ENCODE measurements around the gene PRELID2. TPM values are rescaled to one million over a fixed set of nuclear protein-coding genes. Genes with fewer than 3 reads are reported as not detected.

Gene PRELID2
- total and polyA plus RNA-seq, 2 donors from 2014 or later = 3.8 to 12.1 TPM

GRCh38 chr5:145853781-145854376 lies 18.7 kb upstream of the PRELID2 start:
- Histone ChIP-seq H3K4me3 (ENCODE audit: low read length in 3 of 3) (no peak overlapping the region), H3K27ac (ENCODE audit: low read depth in 2 of 2, low read length in 2 of 2) (no peak overlapping the region), H3K36me3 (ENCODE audit: control insufficient read depth in 2 of 3, insufficient read depth in 3 of 3, low read length in 3 of 3) (no peaks in the 10 kb centered on the region), H3K27me3 (ENCODE audit: control insufficient read depth, insufficient read depth, low read length) (no peaks in the 10 kb centered on the region), H3K9me3 (ENCODE audit: control insufficient read depth in 2 of 3, insufficient read depth in 1 of 3, low read length in 3 of 3) (no peaks in the 10 kb centered on the region), H3K4me1 (ENCODE audit: control insufficient read depth in 2 of 3, insufficient read depth in 2 of 3, low read depth in 1 of 3, low read length in 3 of 3) (peaks cover 0 to 3% (median 0%) of the 10 kb centered on the region in 3 donors), H3K9ac (ENCODE audit: low read length in 3 of 3) (no peak overlapping the region)
- DNase-seq (no peak), FAIRE-seq (no peak)
- TF ChIP-seq, protein P1, sequence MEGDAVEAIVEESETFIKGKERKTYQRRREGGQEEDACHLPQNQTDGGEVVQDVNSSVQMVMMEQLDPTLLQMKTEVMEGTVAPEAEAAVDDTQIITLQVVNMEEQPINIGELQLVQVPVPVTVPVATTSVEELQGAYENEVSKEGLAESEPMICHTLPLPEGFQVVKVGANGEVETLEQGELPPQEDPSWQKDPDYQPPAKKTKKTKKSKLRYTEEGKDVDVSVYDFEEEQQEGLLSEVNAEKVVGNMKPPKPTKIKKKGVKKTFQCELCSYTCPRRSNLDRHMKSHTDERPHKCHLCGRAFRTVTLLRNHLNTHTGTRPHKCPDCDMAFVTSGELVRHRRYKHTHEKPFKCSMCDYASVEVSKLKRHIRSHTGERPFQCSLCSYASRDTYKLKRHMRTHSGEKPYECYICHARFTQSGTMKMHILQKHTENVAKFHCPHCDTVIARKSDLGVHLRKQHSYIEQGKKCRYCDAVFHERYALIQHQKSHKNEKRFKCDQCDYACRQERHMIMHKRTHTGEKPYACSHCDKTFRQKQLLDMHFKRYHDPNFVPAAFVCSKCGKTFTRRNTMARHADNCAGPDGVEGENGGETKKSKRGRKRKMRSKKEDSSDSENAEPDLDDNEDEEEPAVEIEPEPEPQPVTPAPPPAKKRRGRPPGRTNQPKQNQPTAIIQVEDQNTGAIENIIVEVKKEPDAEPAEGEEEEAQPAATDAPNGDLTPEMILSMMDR (IDR thresholded peaks at IDR 0.05; ENCODE audit: borderline replicate concordance, extremely low read depth, insufficient read depth) = no peak
- intact Hi-C loops (cut with DNase I) = no loop called here

DNA sequence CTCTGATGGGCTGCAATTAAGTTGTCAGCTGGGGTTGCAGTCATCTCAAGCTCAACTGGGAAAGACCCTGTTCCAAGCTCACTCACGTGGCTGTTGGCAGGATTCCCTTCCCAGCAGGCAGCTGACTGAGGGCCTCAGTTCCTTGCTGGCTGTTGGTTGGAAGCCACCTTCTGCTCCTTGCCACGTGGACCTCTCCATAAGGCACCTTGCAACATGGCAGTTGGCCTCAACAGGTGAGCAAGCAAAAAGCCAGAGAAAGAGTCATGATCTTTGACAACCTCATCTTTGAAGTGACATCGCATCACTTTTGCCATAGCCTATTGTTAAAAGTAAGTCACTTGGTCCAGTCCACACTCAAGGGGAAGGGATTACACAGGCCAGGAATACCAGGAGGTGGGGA lies 17.8 kb upstream of the PRELID2 start:
- no peaks in the 10 kb centered on the region for H3K36me3 ChIP-seq (ENCODE audit: control insufficient read depth in 2 of 3, insufficient read depth in 3 of 3, low read length in 3 of 3)
- no peaks in the 10 kb centered on the region for H3K27me3 ChIP-seq (ENCODE audit: control insufficient read depth, insufficient read depth, low read length)
- TF ChIP-seq, protein P1 (IDR thresholded peaks at IDR 0.05; ENCODE audit: borderline replicate concordance, extremely low read depth, insufficient read depth) = no peak
- intact Hi-C loops (cut with DNase I) = no loop called here
- H3K4me1 ChIP-seq (ENCODE audit: control insufficient read depth in 2 of 3, insufficient read depth in 2 of 3, low read depth in 1 of 3, low read length in 3 of 3) = peaks cover 0 to 3% (median 0%) of the 10 kb centered on the region in 3 donors
- FAIRE-seq (no peak), DNase-seq (peak in 1 of 5 donors; percentile 23)
- no peak overlapping the region for H3K9ac ChIP-seq (ENCODE audit: low read length in 3 of 3)
- H3K27ac ChIP-seq (ENCODE audit: low read depth in 2 of 2, low read length in 2 of 2) = no peak overlapping the region
- H3K4me3 ChIP-seq (ENCODE audit: low read length in 3 of 3) = no peak overlapping the region
- no peaks in the 10 kb centered on the region for H3K9me3 ChIP-seq (ENCODE audit: control insufficient read depth in 2 of 3, insufficient read depth in 1 of 3, low read length in 3 of 3)

DNA sequence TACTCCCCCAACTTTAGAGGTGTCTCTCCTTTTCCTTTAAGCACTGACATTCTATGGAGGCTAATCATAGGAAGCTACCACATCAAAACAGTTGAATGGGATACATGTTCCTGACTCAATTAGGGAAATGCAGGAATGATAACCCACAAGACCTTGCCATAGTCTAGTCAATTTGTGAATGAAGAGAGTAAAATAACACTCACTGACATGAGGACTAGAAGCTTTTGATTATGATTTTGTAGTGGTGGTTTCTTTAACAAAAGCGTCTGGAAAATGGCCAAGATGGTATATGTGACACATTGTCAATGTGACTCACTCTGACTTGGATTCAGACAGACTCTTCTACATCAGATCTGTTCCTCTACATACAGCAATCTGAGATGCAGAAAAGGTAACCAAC lies 13.7 kb upstream of the PRELID2 start:
- TF ChIP-seq, protein P1 (IDR thresholded peaks at IDR 0.05; ENCODE audit: borderline replicate concordance, extremely low read depth, insufficient read depth) = no peak
- DNase-seq (no peak), FAIRE-seq (no peak)
- no peak overlapping the region for H3K4me3 ChIP-seq (ENCODE audit: low read length in 3 of 3)
- no peaks in the 10 kb centered on the region for H3K9me3 ChIP-seq (ENCODE audit: control insufficient read depth in 2 of 3, insufficient read depth in 1 of 3, low read length in 3 of 3)
- no peaks in the 10 kb centered on the region for H3K27me3 ChIP-seq (ENCODE audit: control insufficient read depth, insufficient read depth, low read length)
- no peak overlapping the region for H3K9ac ChIP-seq (ENCODE audit: low read length in 3 of 3)
- no peaks in the 10 kb centered on the region for H3K4me1 ChIP-seq (ENCODE audit: control insufficient read depth in 2 of 3, insufficient read depth in 2 of 3, low read depth in 1 of 3, low read length in 3 of 3)
- intact Hi-C loops (cut with DNase I) = no loop called here
- H3K27ac ChIP-seq (ENCODE audit: low read depth in 2 of 2, low read length in 2 of 2) = no peak overlapping the region
- no peaks in the 10 kb centered on the region for H3K36me3 ChIP-seq (ENCODE audit: control insufficient read depth in 2 of 3, insufficient read depth in 3 of 3, low read length in 3 of 3)
